Common myeloid progenitor, CD34-positive (primary cell): Measurements from ENCODE around the gene KRTAP27-1.

Experiments
- CTCF ChIA-PET: fragments of 350-600 bp; sonication (Branson Sonifier 250); formaldehyde crosslinking; loops from one replicate; lab custom pipeline; 2021; ENCODE audit warnings: antibody characterized with exemption; lab: Charles Lee
- POLR2A ChIA-PET: fragments of 350-600 bp; sonication (Branson Sonifier 250); formaldehyde crosslinking; loops from one replicate; lab custom pipeline; 2021; ENCODE audit warnings: antibody characterized with exemption; lab: Charles Lee
- DNase-seq, 3 donors: peaks; one replicate each; pipeline versions ENCODE4 v3.0.0 to v3.0.0-alpha.2; 2013
- H3K27ac ChIP-seq, 2 experiments: 1 replicate in 1 of 2; 2 replicates in 1 of 2; pipeline ENCODE4 v1.7.0; 2013; ENCODE audit warnings: inconsistent platforms in 2 of 2, low read length in 2 of 2, mild to moderate bottlenecking in 2 of 2, low read depth in 1 of 2, moderate library complexity in 1 of 2; ENCODE audit not compliant: severe bottlenecking in 2 of 2, insufficient read depth in 1 of 2, poor library complexity in 1 of 2
- H3K27me3 ChIP-seq, 5 experiments: replicated peaks in 2 of 5; 1 replicate in 3 of 5; 2 replicates in 2 of 5; pipeline versions ENCODE4 v1.6.1 to v1.7.0; 2013; ENCODE audit warnings: low read length in 4 of 5, mild to moderate bottlenecking in 2 of 5, moderate library complexity in 2 of 5, inconsistent platforms in 1 of 5; ENCODE audit not compliant: insufficient read depth in 5 of 5, control insufficient read depth in 4 of 5
- H3K36me3 ChIP-seq, 4 experiments: 1 replicate in 2 of 4; 2 replicates in 2 of 4; pipeline versions ENCODE4 v1.6.1 to v1.7.0; 2013; ENCODE audit warnings: low read length in 3 of 4, control low read depth in 1 of 4, mild to moderate bottlenecking in 1 of 4; ENCODE audit not compliant: control insufficient read depth in 4 of 4, insufficient read depth in 4 of 4
- H3K4me1 ChIP-seq, 4 experiments: 1 replicate in 3 of 4; 2 replicates in 1 of 4; pipeline versions ENCODE4 v1.6.1 to v1.7.1; 2013; ENCODE audit warnings: low read length in 3 of 4, mild to moderate bottlenecking in 3 of 4, control low read depth in 1 of 4, inconsistent platforms in 1 of 4, moderate library complexity in 1 of 4; ENCODE audit not compliant: control insufficient read depth in 4 of 4, insufficient read depth in 4 of 4; ENCODE audit errors: control extremely low read depth in 1 of 4
- H3K4me3 ChIP-seq, 7 experiments: 1 replicate in 4 of 7; 2 replicates in 3 of 7; pipeline versions ENCODE4 v1.5.1 to v1.7.0; 2013; ENCODE audit warnings: mild to moderate bottlenecking in 7 of 7, low read length in 6 of 7, moderate library complexity in 6 of 7, inconsistent platforms in 2 of 7, low read depth in 2 of 7, control low read depth in 1 of 7; ENCODE audit not compliant: insufficient read depth in 4 of 7, control insufficient read depth in 1 of 7; ENCODE audit errors: extremely low read depth in 1 of 7
- H3K9me3 ChIP-seq, 5 experiments: 1 replicate in 4 of 5; 2 replicates in 1 of 5; pipeline versions ENCODE4 v1.6.1 to v1.7.1; 2013; ENCODE audit warnings: low read length in 4 of 5, mild to moderate bottlenecking in 2 of 5, inconsistent platforms in 1 of 5, low read depth in 1 of 5, moderate library complexity in 1 of 5; ENCODE audit not compliant: control insufficient read depth in 4 of 5, insufficient read depth in 2 of 5; ENCODE audit errors: control extremely low read depth in 1 of 5
- WGBS: methylation state at CpG from one replicate; pipeline ENCODE4 v1.1.5; 2013; ENCODE audit not compliant: insufficient coverage; 5-methylcytosine and 5-hydroxymethylcytosine counted together

Gene KRTAP27-1

DNA sequence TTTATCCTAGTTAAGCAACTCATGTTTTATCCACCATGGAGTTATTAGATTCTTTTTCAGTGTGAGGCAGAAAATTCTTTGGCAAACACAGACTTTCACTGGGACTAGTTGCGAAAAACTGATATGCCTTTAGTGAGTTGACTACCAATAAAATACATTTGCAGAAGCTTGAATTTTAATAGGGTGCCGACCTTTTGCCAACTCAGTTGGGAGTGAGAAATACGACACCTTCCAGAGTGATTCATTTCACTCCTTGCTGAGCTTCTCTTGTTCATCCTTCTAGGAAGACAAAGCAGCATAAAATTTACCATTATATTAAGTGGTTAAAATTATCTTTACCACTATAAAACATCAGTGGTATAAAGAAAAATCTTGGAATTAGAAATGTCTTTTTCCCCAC, 12.1 kb upstream of the KRTAP27-1 start:
- Histone ChIP-seq H3K27me3 (no peaks in the 10 kb centered on the region), H3K27ac (no peak overlapping the region), H3K36me3 (no peaks in the 10 kb centered on the region), H3K4me1 (no peaks in the 10 kb centered on the region), H3K4me3 (no peak overlapping the region), H3K9me3 (peaks cover 0 to 1% (median 0%) of the 10 kb centered on the region in 5 experiments)
- CTCF ChIA-PET = no interaction called here
- POLR2A ChIA-PET = no interaction called here
- WGBS = no CpG with 5 or more reads among the region's 3 CpGs
- no peak for DNase-seq

DNA sequence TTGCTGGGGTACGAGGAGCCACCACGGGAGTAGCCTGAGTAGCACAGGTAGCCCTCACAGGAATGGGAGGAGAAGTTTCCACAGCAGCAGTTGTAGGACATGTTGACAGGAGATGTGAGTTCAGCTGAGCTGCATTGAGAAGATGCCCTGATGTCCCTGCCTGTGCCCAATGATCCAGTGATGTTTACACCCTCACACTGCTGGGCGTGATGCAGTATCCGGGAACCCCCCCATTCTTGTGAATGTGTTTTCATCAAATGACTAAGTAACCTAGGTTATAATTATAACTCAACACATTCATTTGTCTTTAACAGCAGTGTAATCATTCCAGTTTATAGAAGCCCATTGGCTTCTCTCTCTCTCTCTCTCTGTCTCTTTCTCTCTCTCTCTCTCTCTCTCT, 11.0 kb upstream of the KRTAP27-1 start, which contains the start of gene KRTAP23-1:
TSS of gene KRTAP23-1 (minus strand) at position 101 of the 400 bp plus-strand sequence. CDS start at position 101, 0 bp downstream.
- Histone ChIP-seq H3K36me3 (no peaks in the 10 kb centered on the region), H3K9me3 (peaks cover 0 to 1% (median 0%) of the 10 kb centered on the region in 5 experiments), H3K4me1 (no peaks in the 10 kb centered on the region), H3K27ac (no peak within 1 kb of the TSS), H3K27me3 (no peaks in the 10 kb centered on the region), H3K4me3 (no peak within 1 kb of the TSS)
- ChIA-PET POLR2A (no interaction called here), CTCF (no interaction called here)
- DNase-seq = no peak
- WGBS = 92% methylated on average over 3 of the region's 4 CpGs

DNA sequence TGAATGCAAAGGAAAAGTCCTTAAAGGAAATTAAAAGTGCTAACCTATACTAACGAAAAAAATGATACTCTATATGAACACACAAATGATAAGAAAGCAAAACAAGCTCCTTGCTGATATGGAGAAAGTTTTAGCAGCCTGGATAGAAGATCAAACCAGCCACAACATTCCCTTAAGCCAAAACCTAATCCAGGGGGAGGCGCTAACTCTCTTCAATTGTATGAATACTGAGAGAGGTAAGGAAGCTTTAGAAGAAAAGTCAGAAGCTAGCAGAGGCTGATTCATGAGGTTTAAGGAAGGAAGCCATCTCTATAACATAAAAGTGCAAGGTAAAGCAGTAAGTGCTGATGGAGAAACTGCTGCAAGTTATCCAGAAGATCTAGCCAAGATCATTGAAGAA, 7.5 kb upstream of the KRTAP27-1 start:
- no peaks in the 10 kb centered on the region for H3K4me1 ChIP-seq
- no CpG with 5 or more reads among the region's 2 CpGs for WGBS

DNA sequence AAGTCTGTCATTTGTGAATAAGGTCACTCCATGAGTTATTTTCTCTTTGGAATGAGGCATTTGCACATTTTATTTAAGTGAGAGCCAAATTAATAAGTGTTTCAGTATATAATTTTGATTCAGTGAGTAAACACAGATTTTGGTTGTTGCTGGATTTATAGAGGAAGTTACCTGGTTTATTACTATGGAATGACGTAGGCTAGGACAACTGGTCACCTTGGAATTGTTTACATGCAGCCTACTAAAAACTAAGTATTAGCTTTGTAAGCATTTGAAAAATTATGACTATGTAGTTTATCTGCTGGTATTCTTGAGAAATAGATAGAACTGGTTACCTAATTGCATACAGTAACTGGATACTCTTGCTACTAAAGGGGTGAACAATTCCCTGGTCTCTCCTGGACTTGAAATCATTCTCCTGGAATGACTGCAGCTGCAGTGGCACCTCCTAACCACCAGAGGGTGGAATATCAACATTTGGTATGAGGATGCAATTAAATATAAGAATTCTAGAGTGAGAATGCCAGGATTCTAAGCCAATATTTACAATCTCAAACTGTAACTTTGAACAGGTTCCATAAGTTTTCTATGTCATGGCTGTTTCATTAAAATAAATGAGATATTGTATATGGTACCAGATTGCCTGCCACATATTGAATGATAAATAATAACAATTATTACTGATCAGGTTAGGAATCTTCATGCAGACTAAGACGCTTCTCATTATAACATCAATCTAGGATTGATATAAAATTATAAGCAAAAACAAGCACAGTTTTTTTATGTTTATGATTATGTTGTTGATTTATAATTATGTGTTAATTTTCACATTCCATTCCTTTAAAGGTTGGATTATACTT, 3.5 kb upstream of the KRTAP27-1 start:
- H3K36me3 ChIP-seq = no peaks in the 10 kb centered on the region
- H3K9me3 ChIP-seq = no peaks in the 10 kb centered on the region
- WGBS = no CpG with 5 or more reads among the region's 2 CpGs
- ChIA-PET POLR2A (no interaction called here), CTCF (interaction anchor here (0.6 to 1.5 kb wide), 6 partner anchors 20 to 859 kb away, joined by 3 to 5 read pairs (median 3); no protein-coding TSS in a partner anchor)
- DNase-seq = peak; percentile 15 to 51 (median 31)
- no peaks in the 10 kb centered on the region for H3K27me3 ChIP-seq
- H3K27ac ChIP-seq = no peak overlapping the region
- no peaks in the 10 kb centered on the region for H3K4me1 ChIP-seq
- H3K4me3 ChIP-seq = no peak overlapping the region

More for the DNA sequence above, 7.5 kb upstream of the KRTAP27-1 start:
- Histone ChIP-seq H3K27ac (no peak overlapping the region), H3K36me3 (no peaks in the 10 kb centered on the region), H3K9me3 (no peaks in the 10 kb centered on the region), H3K27me3 (no peaks in the 10 kb centered on the region), H3K4me3 (no peak overlapping the region)
- ChIA-PET POLR2A (no interaction called here), CTCF (no interaction called here)
- no peak for DNase-seq

GRCh38 chr21:30338717-30339116, 1.2 kb upstream of the KRTAP27-1 start:
- DNase-seq = no peak
- POLR2A ChIA-PET = no interaction called here
- Histone ChIP-seq H3K36me3 (no peaks in the 10 kb centered on the region), H3K27me3 (no peaks in the 10 kb centered on the region), H3K9me3 (no peaks in the 10 kb centered on the region), H3K4me1 (no peaks in the 10 kb centered on the region), H3K4me3 (no peak overlapping the region), H3K27ac (no peak overlapping the region)
- CTCF ChIA-PET = interaction anchor here (0.8 to 1.8 kb wide), 3 partner anchors 18 to 746 kb away, joined by 3 to 4 read pairs (median 3); no protein-coding TSS in a partner anchor
- 88% methylated on average over 4 of the region's 4 CpGs for WGBS

GRCh38 chr21:30337772-30338171, 278 bp upstream of the KRTAP27-1 start:
- POLR2A ChIA-PET = no interaction called here

DNA sequence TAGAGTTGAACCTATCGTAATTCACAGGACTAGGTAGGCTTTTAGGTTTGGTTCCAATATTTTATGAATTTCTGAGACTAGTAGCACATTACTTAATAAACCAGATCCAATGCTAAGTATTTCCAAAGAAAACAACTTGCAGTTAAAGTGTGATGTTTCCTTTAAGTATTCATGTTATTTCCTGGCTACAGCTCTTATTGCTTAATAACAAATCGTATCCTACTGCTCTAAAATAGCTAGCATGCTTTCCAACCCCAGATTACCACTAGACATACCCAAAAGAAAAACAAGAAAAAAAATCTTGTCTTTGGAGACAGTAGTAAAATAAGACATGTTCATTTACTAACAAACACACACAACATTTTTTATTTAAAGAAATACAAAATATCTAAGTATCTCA, 898 bp downstream of the KRTAP27-1 start:
- Histone ChIP-seq H3K9me3 (no peaks in the 10 kb centered on the region), H3K27me3 (no peaks in the 10 kb centered on the region), H3K36me3 (no peaks in the 10 kb centered on the region), H3K4me3 (no peak overlapping the region), H3K4me1 (no peaks in the 10 kb centered on the region), H3K27ac (no peak overlapping the region)
- WGBS = no CpG with 5 or more reads among the region's 2 CpGs
- POLR2A ChIA-PET = no interaction called here
- CTCF ChIA-PET = no interaction called here
- DNase-seq = no peak

More at GRCh38 chr21:30337772-30338171, 278 bp upstream of the KRTAP27-1 start:
- DNase-seq = no peak
- CTCF ChIA-PET = interaction anchor here (1.1 to 1.8 kb wide), 2 partner anchors 20 to 747 kb away, joined by 4 to 5 read pairs; no protein-coding TSS in a partner anchor
- Histone ChIP-seq H3K9me3 (no peaks in the 10 kb centered on the region), H3K4me3 (no peak overlapping the region), H3K36me3 (no peaks in the 10 kb centered on the region), H3K4me1 (no peaks in the 10 kb centered on the region), H3K27ac (no peak overlapping the region), H3K27me3 (no peaks in the 10 kb centered on the region)
